GM12878 (cell line): ENCODE measurements around the gene RBM42. TPM values are rescaled to one million over a fixed set of nuclear protein-coding genes. Genes with fewer than 3 reads are reported as not detected.

Experiments used
- BRCA1 ChIP-seq: IDR thresholded peaks from 2 replicates; pipeline ENCODE4 v1.6.1; 2011; ENCODE audit warnings: low read depth, low read length, improper control_type of control experiment
- ESRRA ChIP-seq: IDR thresholded peaks from 2 replicates; pipeline ENCODE4 v1.6.1; 2012; ENCODE audit warnings: mild to moderate bottlenecking, low read length, improper control_type of control experiment
- JUNB ChIP-seq: IDR thresholded peaks from 2 replicates; pipeline ENCODE4 v1.6.1; 2016; ENCODE audit warnings: antibody characterized with exemption, mild to moderate bottlenecking
- RAD51 ChIP-seq: fragments of 450-650 bp; IDR thresholded peaks from 2 replicates; pipeline ENCODE4 v1.6.1; 2016; ENCODE audit warnings: moderate library complexity, mild to moderate bottlenecking, inconsistent platforms
- RCOR1 ChIP-seq: conservative IDR thresholded peaks from 2 replicates; pipeline ENCODE4 v1.6.1; 2012; ENCODE audit warnings: low read depth, low read length, improper control_type of control experiment
- RUNX3 ChIP-seq: IDR thresholded peaks from 2 replicates; pipeline ENCODE4 v1.6.1; 2012; ENCODE audit warnings: low read length, inconsistent platforms
- SMARCA5 ChIP-seq: fragments of 450-650 bp; IDR thresholded peaks from 2 replicates; pipeline ENCODE4 v1.6.1; 2017; ENCODE audit warnings: mild to moderate bottlenecking
- SMC3 ChIP-seq: IDR thresholded peaks from 2 replicates; pipeline ENCODE4 v1.6.1; 2011; ENCODE audit warnings: low read length, improper control_type of control experiment, borderline replicate concordance
- SP1 ChIP-seq: IDR thresholded peaks from one replicate; pipeline ENCODE4 v1.6.1; 2011; ENCODE audit warnings: low read depth, low read length
- SREBF1 ChIP-seq: IDR thresholded peaks from 2 replicates; pipeline ENCODE4 v1.6.1; 2012; ENCODE audit warnings: mild to moderate bottlenecking, low read length
- ZBTB11 ChIP-seq: fragments of 450-650 bp; formaldehyde crosslinking; IDR thresholded peaks from 2 replicates; pipeline ENCODE4 v1.5.0; 2022; ENCODE audit warnings: mild to moderate bottlenecking, missing genetic modification characterization
- ZNF24 ChIP-seq: fragments of 450-650 bp; IDR thresholded peaks from 2 replicates; pipeline ENCODE4 v1.6.1; 2017; ENCODE audit warnings: antibody characterized with exemption, mild to moderate bottlenecking
- polyA plus RNA-seq, 11 experiments: library from polyadenylated mRNA; depleted of rRNA in 4 of 11; unstranded in 6 of 11; stranded (reverse) in 5 of 11; fragments of >200 nt; fragmentation: Nextera tagmentation in 4 of 11; fragmentation: Illumina TruSeq in 1 of 11; extraction: Ambion mirVana in 4 of 11; extraction: Trizol in 1 of 11; gene quantifications; 1 replicate in 1 of 11; 2 replicates in 10 of 11; pipeline versions ENCODE4 v1.2.1 to v1.2.3, GENCODE V29; 2011 to 2016; ENCODE audit warnings: inconsistent platforms in 2 of 11, missing spikeins in 2 of 11, low read depth in 1 of 11
- total RNA-seq, 4 experiments: library from RNA; depleted of rRNA in 3 of 4; stranded (reverse); fragments of >200 nt in 3 of 4; fragmentation: Illumina TruSeq in 1 of 4; extraction: Trizol in 1 of 4; gene quantifications; 2 replicates each; pipeline versions ENCODE4 v1.2.1 to v1.2.3, GENCODE V29; 2013 to 2021
- TF ChIP-seq, protein P1 (sequence below): IDR thresholded peaks from 2 replicates; pipeline ENCODE4 v1.6.1; 2011; ENCODE audit warnings: mild to moderate bottlenecking, low read depth, low read length, moderate library complexity; ENCODE audit not compliant: insufficient replicate concordance
- TF ChIP-seq, protein P2 (sequence below): fragments of 450-650 bp; IDR thresholded peaks from 2 replicates; pipeline ENCODE4 v1.6.1; 2016; ENCODE audit warnings: mild to moderate bottlenecking, moderate library complexity, borderline replicate concordance
- TF ChIP-seq, protein P3 (sequence below): fragments of 450-650 bp; IDR thresholded peaks from 2 replicates; pipeline ENCODE4 v1.6.1; 2017; ENCODE audit warnings: mild to moderate bottlenecking, moderate library complexity

RBM42 gene
- total and polyA plus RNA-seq, 10 of the 15 experiments (the other 5 are each of a cell fraction or from before 2014, with no cell fraction given): 4.2 to 117 (median 48.5) TPM

DNA sequence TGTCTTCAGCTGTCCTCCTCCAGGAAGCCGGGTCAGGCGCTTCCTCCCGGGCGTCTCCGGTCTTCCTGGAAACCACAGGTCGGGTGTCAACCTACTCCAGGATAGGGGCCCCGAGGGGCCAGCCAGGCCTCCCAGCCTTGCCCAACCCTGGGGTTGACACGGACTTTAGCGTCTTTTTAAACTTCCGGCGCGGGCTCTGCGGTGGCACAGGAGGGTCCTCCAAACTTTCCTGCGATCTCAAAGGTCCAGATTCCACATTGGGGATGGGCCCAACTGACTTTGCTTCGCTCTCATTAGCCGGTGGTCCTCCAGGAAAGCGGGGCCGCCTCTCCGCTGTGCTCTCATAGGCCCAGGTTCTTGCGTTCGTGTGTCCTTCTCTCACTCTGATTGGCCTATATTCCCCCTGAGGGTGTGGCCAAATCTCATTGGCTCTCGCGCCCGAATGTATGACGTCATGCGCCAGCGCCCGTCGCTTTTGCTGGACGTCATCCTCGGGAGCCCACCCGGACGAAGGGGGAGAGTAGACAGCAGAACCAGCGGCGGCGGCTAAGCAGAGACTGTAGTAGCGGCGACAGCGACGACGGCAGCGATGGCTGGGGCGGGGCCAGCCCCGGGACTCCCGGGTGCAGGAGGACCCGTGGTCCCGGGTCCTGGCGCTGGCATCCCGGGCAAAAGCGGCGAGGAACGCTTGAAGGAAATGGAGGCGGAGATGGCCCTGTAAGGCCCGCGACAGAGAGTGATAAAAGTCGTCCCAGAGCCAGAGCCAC, at the start of gene RBM42 (continued):
- 0 out of 2 replicates have a peak, but pooled peaks have one; percentile 35 for TF ChIP-seq ZBTB11 (CRISPR knock-in tag)
- TF ChIP-seq BRCA1: peak; percentile 57; the same call in 1 of the 2 replicates
- TF ChIP-seq SMC3: peak; percentile 24; the same call in 1 of the 2 replicates
- TF ChIP-seq, protein P1, sequence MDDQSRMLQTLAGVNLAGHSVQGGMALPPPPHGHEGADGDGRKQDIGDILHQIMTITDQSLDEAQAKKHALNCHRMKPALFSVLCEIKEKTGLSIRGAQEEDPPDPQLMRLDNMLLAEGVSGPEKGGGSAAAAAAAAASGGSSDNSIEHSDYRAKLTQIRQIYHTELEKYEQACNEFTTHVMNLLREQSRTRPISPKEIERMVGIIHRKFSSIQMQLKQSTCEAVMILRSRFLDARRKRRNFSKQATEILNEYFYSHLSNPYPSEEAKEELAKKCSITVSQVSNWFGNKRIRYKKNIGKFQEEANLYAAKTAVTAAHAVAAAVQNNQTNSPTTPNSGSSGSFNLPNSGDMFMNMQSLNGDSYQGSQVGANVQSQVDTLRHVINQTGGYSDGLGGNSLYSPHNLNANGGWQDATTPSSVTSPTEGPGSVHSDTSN: peak; percentile 67
- TF ChIP-seq SREBF1: no peak; the same call in 1 of the 2 replicates
- TF ChIP-seq JUNB: no peak
- peak; percentile 99 for TF ChIP-seq SP1
- no peak for TF ChIP-seq RAD51
- TF ChIP-seq SMARCA5: no peak
- TF ChIP-seq ESRRA: 0 out of 2 replicates have a peak, but pooled peaks have one; percentile 7
- 0 out of 2 replicates have a peak, but pooled peaks have one; percentile 53 for TF ChIP-seq RCOR1
- peak; percentile 68 for TF ChIP-seq RUNX3
- TF ChIP-seq, protein P2, sequence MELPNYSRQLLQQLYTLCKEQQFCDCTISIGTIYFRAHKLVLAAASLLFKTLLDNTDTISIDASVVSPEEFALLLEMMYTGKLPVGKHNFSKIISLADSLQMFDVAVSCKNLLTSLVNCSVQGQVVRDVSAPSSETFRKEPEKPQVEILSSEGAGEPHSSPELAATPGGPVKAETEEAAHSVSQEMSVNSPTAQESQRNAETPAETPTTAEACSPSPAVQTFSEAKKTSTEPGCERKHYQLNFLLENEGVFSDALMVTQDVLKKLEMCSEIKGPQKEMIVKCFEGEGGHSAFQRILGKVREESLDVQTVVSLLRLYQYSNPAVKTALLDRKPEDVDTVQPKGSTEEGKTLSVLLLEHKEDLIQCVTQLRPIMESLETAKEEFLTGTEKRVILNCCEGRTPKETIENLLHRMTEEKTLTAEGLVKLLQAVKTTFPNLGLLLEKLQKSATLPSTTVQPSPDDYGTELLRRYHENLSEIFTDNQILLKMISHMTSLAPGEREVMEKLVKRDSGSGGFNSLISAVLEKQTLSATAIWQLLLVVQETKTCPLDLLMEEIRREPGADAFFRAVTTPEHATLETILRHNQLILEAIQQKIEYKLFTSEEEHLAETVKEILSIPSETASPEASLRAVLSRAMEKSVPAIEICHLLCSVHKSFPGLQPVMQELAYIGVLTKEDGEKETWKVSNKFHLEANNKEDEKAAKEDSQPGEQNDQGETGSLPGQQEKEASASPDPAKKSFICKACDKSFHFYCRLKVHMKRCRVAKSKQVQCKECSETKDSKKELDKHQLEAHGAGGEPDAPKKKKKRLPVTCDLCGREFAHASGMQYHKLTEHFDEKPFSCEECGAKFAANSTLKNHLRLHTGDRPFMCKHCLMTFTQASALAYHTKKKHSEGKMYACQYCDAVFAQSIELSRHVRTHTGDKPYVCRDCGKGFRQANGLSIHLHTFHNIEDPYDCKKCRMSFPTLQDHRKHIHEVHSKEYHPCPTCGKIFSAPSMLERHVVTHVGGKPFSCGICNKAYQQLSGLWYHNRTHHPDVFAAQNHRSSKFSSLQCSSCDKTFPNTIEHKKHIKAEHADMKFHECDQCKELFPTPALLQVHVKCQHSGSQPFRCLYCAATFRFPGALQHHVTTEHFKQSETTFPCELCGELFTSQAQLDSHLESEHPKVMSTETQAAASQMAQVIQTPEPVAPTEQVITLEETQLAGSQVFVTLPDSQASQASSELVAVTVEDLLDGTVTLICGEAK: peak; percentile 72
- TF ChIP-seq, protein P3, sequence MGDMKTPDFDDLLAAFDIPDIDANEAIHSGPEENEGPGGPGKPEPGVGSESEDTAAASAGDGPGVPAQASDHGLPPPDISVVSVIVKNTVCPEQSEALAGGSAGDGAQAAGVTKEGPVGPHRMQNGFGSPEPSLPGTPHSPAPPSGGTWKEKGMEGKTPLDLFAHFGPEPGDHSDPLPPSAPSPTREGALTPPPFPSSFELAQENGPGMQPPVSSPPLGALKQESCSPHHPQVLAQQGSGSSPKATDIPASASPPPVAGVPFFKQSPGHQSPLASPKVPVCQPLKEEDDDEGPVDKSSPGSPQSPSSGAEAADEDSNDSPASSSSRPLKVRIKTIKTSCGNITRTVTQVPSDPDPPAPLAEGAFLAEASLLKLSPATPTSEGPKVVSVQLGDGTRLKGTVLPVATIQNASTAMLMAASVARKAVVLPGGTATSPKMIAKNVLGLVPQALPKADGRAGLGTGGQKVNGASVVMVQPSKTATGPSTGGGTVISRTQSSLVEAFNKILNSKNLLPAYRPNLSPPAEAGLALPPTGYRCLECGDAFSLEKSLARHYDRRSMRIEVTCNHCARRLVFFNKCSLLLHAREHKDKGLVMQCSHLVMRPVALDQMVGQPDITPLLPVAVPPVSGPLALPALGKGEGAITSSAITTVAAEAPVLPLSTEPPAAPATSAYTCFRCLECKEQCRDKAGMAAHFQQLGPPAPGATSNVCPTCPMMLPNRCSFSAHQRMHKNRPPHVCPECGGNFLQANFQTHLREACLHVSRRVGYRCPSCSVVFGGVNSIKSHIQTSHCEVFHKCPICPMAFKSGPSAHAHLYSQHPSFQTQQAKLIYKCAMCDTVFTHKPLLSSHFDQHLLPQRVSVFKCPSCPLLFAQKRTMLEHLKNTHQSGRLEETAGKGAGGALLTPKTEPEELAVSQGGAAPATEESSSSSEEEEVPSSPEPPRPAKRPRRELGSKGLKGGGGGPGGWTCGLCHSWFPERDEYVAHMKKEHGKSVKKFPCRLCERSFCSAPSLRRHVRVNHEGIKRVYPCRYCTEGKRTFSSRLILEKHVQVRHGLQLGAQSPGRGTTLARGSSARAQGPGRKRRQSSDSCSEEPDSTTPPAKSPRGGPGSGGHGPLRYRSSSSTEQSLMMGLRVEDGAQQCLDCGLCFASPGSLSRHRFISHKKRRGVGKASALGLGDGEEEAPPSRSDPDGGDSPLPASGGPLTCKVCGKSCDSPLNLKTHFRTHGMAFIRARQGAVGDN: no peak
- no peak for TF ChIP-seq ZNF24
